Measurements from ENCODE around the gene HEMK1.

GRCh38 chr3:50637011-50637410 lies 67.7 kb downstream of the HEMK1 start:
- TF ChIP-seq CTCF (conservative IDR thresholded peaks at IDR 0.05 in 1 of 2, IDR thresholded peaks at IDR 0.05 in 1 of 2; ENCODE audit: extremely low read depth in 1 of 2, insufficient read depth in 1 of 2, low read depth in 1 of 2, low read length in 2 of 2): no peak
- TF ChIP-seq EZH2 (IDR thresholded peaks at IDR 0.05; ENCODE audit: borderline replicate concordance, low read length): no peak
